Smooth muscle cell (in vitro differentiated cells): ENCODE results near the gene HAND1. TPM values are rescaled to one million over a fixed set of nuclear protein-coding genes. Genes with fewer than 3 reads are reported as not detected.

Experiments used
- DNase-seq: peaks from one replicate; lab custom pipeline; 2025; ENCODE audit not compliant: unreplicated experiment; lab: John Stamatoyannopoulos, UW
- H2AFZ ChIP-seq: fragments of 200-600 bp; sonication (generic); 2 replicates; pipeline ENCODE4 v1.6.0; 2016; ENCODE audit warnings: antibody characterized with exemption, low read depth, mild to moderate bottlenecking
- H3F3A ChIP-seq: fragments of 200-600 bp; sonication (generic); 2 replicates; pipeline ENCODE4 v1.6.0; 2017; ENCODE audit warnings: antibody characterized with exemption, low read depth
- H3K27ac ChIP-seq: fragments of 200-600 bp; sonication (generic); 2 replicates; pipeline ENCODE4 v1.5.1; 2016; ENCODE audit warnings: low read depth, mild to moderate bottlenecking
- H3K27me3 ChIP-seq: fragments of 200-600 bp; sonication (generic); 2 replicates; pipeline ENCODE4 v1.6.1; 2016; ENCODE audit warnings: low read depth, mild to moderate bottlenecking
- H3K36me3 ChIP-seq: fragments of 200-600 bp; sonication (generic); 2 replicates; pipeline ENCODE4 v1.5.1; 2016; ENCODE audit warnings: low read depth
- H3K4me1 ChIP-seq: fragments of 200-600 bp; sonication (generic); 2 replicates; pipeline ENCODE4 v1.5.1; 2016; ENCODE audit warnings: low read depth
- H3K4me2 ChIP-seq: fragments of 200-600 bp; sonication (generic); 2 replicates; pipeline ENCODE4 v1.6.0; 2016; ENCODE audit warnings: mild to moderate bottlenecking
- H3K4me3 ChIP-seq: fragments of 200-600 bp; sonication (generic); 2 replicates; pipeline ENCODE4 v1.5.1; 2016; ENCODE audit warnings: mild to moderate bottlenecking
- H3K79me2 ChIP-seq: fragments of 200-600 bp; sonication (generic); 2 replicates; pipeline ENCODE4 v1.6.0; 2016; ENCODE audit warnings: low read depth, mild to moderate bottlenecking
- H3K9ac ChIP-seq: fragments of 200-600 bp; sonication (generic); 2 replicates; pipeline ENCODE4 v1.6.0; 2016; ENCODE audit warnings: low read depth
- H3K9me3 ChIP-seq: fragments of 200-600 bp; sonication (generic); replicated peaks from 2 replicates; pipeline ENCODE4 v1.5.1; 2016; ENCODE audit warnings: low read depth
- H4K20me1 ChIP-seq: fragments of 200-600 bp; sonication (generic); 2 replicates; pipeline ENCODE4 v1.6.0; 2016; ENCODE audit warnings: low read depth
- CTCF ChIP-seq: fragments of 200-600 bp; sonication (generic); IDR thresholded peaks from 2 replicates; pipeline ENCODE4 v1.5.1; 2017; ENCODE audit warnings: borderline replicate concordance, mild to moderate bottlenecking, antibody characterized with exemption; ENCODE audit not compliant: insufficient read depth, poor library complexity, severe bottlenecking
- WGBS: methylation state at CpG from one replicate; pipeline ENCODE4 v1.1.7; 2016; ENCODE audit warnings: low lambda C conversion rate; 5-methylcytosine and 5-hydroxymethylcytosine counted together
- polyA plus RNA-seq: library from polyadenylated mRNA; unstranded; fragments of >200 nt; fragmentation: Nextera tagmentation; extraction: Ambion mirVana; gene quantifications from 2 replicates; pipeline ENCODE4 v1.2.1, GENCODE V29; 2016
- total RNA-seq: library from RNA; depleted of rRNA; stranded (reverse); fragments of >200 nt; gene quantifications from 2 replicates; pipeline ENCODE4 v1.2.3, GENCODE V29; 2014

The HAND1 gene
- total and polyA plus RNA-seq, 2 experiments from 2014 or later = 18.2 to 36.3 TPM

GRCh38 chr5:154521756-154522155, 43.7 kb upstream of the HAND1 start:
- Histone ChIP-seq H3K4me2 (peak overlapping the region; percentile 84), H3F3A (peaks cover 46% of the 10 kb centered on the region), H3K36me3 (no peaks in the 10 kb centered on the region), H3K9me3 (no peaks in the 10 kb centered on the region), H3K4me1 (peaks cover 21% of the 10 kb centered on the region), H3K79me2 (no peaks in the 10 kb centered on the region), H3K4me3 (no peak overlapping the region), H4K20me1 (no peaks in the 10 kb centered on the region), H3K27ac (no peak overlapping the region), H2AFZ (no peak overlapping the region), H3K9ac (no peak overlapping the region), H3K27me3 (no peaks in the 10 kb centered on the region)
- WGBS = 29% methylated on average over 3 of the region's 3 CpGs
- no peak for DNase-seq
- no peak for TF ChIP-seq CTCF

GRCh38 chr5:154520861-154521453, 42.9 kb upstream of the HAND1 start:
- no peaks in the 10 kb centered on the region for H3K27me3 ChIP-seq
- H3K4me3 ChIP-seq = peak overlapping the region; percentile 40
- peak overlapping the region; percentile 65 for H2AFZ ChIP-seq
- no peak overlapping the region for H3K27ac ChIP-seq
- no peaks in the 10 kb centered on the region for H3K9me3 ChIP-seq
- H3K9ac ChIP-seq = no peak overlapping the region
- WGBS = 4% methylated on average over 15 of the region's 15 CpGs
- H3K4me2 ChIP-seq = peak overlapping the region; percentile 84
- peaks cover 21% of the 10 kb centered on the region for H3K4me1 ChIP-seq
- DNase-seq = no peak
- no peaks in the 10 kb centered on the region for H3K36me3 ChIP-seq
- H3K79me2 ChIP-seq = no peaks in the 10 kb centered on the region
- peak; percentile 80 for TF ChIP-seq CTCF
- peaks cover 46% of the 10 kb centered on the region for H3F3A ChIP-seq
- no peaks in the 10 kb centered on the region for H4K20me1 ChIP-seq

GRCh38 chr5:154519359-154519758, 41.3 kb upstream of the HAND1 start:
- DNase-seq = no peak
- Histone ChIP-seq H3K9me3 (no peaks in the 10 kb centered on the region), H3K9ac (no peak overlapping the region)

More at GRCh38 chr5:154519359-154519758, 41.3 kb upstream of the HAND1 start:
- no peak for TF ChIP-seq CTCF
- WGBS = 56% methylated on average over 2 of the region's 2 CpGs
- Histone ChIP-seq H3K79me2 (no peaks in the 10 kb centered on the region), H3K4me1 (peaks cover 17% of the 10 kb centered on the region), H3K27me3 (no peaks in the 10 kb centered on the region), H3K27ac (no peak overlapping the region), H3K4me3 (no peak overlapping the region), H4K20me1 (no peaks in the 10 kb centered on the region), H2AFZ (no peak overlapping the region), H3K4me2 (no peak overlapping the region), H3F3A (peaks cover 41% of the 10 kb centered on the region), H3K36me3 (no peaks in the 10 kb centered on the region)
